K562 (cell line): Measurements from ENCODE around the gene POPDC3.

ENCODE experiments used
- ELF1 ChIP-seq: fragments of 200-800 bp; sonication (Bioruptor generic); IDR thresholded peaks from 2 replicates; pipeline ENCODE4 v1.6.1; 2016; ENCODE audit warnings: missing genetic modification characterization, missing compliant biosample characterization
- GABPA ChIP-seq: fragments of 200-800 bp; sonication (Bioruptor generic); conservative IDR thresholded peaks from 2 replicates; pipeline ENCODE4 v1.6.1; 2016; ENCODE audit warnings: low read depth, missing genetic modification characterization, missing compliant biosample characterization
- HMG20B ChIP-seq: fragments of 250-450 bp; sonication (Bioruptor Pico); IDR thresholded peaks from 2 replicates; pipeline ENCODE4 v1.5.0; 2021; ENCODE audit warnings: mild to moderate bottlenecking
- PHF8 ChIP-seq: fragments of 200-600 bp; sonication (generic); IDR thresholded peaks from 2 replicates; pipeline ENCODE4 v1.6.1; 2012; ENCODE audit warnings: mixed run types, mild to moderate bottlenecking, inconsistent platforms, low read length, moderate library complexity, borderline replicate concordance
- POLR2A ChIP-seq: fragments of 450-650 bp; conservative IDR thresholded peaks from 2 replicates; pipeline ENCODE4 v1.6.1; 2016
- RCOR1 ChIP-seq, 2 experiments: IDR thresholded peaks; 2 replicates each; pipeline ENCODE4 v1.6.1; 2012; ENCODE audit warnings: low read depth in 2 of 2, low read length in 2 of 2, borderline replicate concordance in 1 of 2, improper control_type of control experiment in 1 of 2
- SIN3A ChIP-seq, 2 experiments: fragments of 150-350 bp in 1 of 2; IDR thresholded peaks; 2 replicates each; pipeline ENCODE4 v1.6.1; 2011 to 2016; ENCODE audit warnings: borderline replicate concordance in 2 of 2, low read depth in 2 of 2, low read length in 2 of 2, mild to moderate bottlenecking in 2 of 2, moderate library complexity in 2 of 2; ENCODE audit not compliant: control insufficient read depth in 1 of 2
- SOX6 ChIP-seq: fragments of 450-650 bp; IDR thresholded peaks from 2 replicates; pipeline ENCODE4 v1.6.1; 2014; ENCODE audit warnings: mild to moderate bottlenecking
- SRF ChIP-seq, 2 experiments: fragments of 250-450, 450-650 bp in 1 of 2; sonication (Bioruptor Pico) in 1 of 2; sonication (generic) in 1 of 2; formaldehyde crosslinking; IDR thresholded peaks; 2 replicates each; pipeline versions ENCODE4 v1.5.0 to v1.5.1; 2020 to 2022; ENCODE audit warnings: mild to moderate bottlenecking in 1 of 2, missing genetic modification reagents in 1 of 2
- TBP ChIP-seq: optimal IDR thresholded peaks from 2 replicates; pipeline ENCODE3; 2011; ENCODE audit warnings: low read depth, low read length, improper control_type of control experiment
- ZBTB43 ChIP-seq: sonication (generic); formaldehyde crosslinking; IDR thresholded peaks from 2 replicates; pipeline ENCODE4 v1.8.0; 2023; ENCODE audit warnings: mild to moderate bottlenecking, missing genetic modification reagents
- TF ChIP-seq, protein P1 (sequence below): sonication (generic); formaldehyde crosslinking; IDR thresholded peaks from 2 replicates; pipeline ENCODE4 v1.8.0; 2022; ENCODE audit warnings: mild to moderate bottlenecking, missing genetic modification reagents
- TF ChIP-seq, protein P2 (sequence below), 2 experiments: fragments of 450-650 bp in 1 of 2; sonication (generic) in 1 of 2; formaldehyde crosslinking; conservative IDR thresholded peaks; 2 replicates each; pipeline versions ENCODE4 v1.4.0 to v1.8.1; 2020 to 2022; ENCODE audit warnings: mild to moderate bottlenecking in 1 of 2, missing genetic modification reagents in 1 of 2
- TF ChIP-seq, protein P3 (sequence below): fragments of 250-450 bp; sonication (Bioruptor Pico); IDR thresholded peaks from 2 replicates; pipeline ENCODE4 v1.5.0; 2021; ENCODE audit warnings: mild to moderate bottlenecking, borderline replicate concordance

GRCh38 chr6:105111105-105111504 lies 68.7 kb downstream of the POPDC3 start:
- TF ChIP-seq, protein P1, sequence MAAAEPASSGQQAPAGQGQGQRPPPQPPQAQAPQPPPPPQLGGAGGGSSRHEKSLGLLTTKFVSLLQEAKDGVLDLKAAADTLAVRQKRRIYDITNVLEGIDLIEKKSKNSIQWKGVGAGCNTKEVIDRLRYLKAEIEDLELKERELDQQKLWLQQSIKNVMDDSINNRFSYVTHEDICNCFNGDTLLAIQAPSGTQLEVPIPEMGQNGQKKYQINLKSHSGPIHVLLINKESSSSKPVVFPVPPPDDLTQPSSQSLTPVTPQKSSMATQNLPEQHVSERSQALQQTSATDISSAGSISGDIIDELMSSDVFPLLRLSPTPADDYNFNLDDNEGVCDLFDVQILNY (CRISPR knock-in tag) = no peak
- TF ChIP-seq, protein P2, sequence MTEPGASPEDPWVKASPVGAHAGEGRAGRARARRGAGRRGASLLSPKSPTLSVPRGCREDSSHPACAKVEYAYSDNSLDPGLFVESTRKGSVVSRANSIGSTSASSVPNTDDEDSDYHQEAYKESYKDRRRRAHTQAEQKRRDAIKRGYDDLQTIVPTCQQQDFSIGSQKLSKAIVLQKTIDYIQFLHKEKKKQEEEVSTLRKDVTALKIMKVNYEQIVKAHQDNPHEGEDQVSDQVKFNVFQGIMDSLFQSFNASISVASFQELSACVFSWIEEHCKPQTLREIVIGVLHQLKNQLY (CRISPR knock-in tag; conservative IDR thresholded peaks at IDR 0.05) = no peak
- TF ChIP-seq TBP (no peak), POLR2A (no peak), SIN3A (IDR thresholded peaks at IDR 0.05; ENCODE audit: borderline replicate concordance in 2 of 2, control insufficient read depth in 1 of 2, low read depth in 2 of 2, low read length in 2 of 2) (no peak), GABPA (tag) (no peak), SRF (CRISPR knock-in tag; IDR thresholded peaks at IDR 0.05) (no peak), HMG20B (CRISPR knock-in tag) (no peak), ELF1 (tag) (no peak), PHF8 (no peak), SOX6 (no peak), ZBTB43 (no peak), RCOR1 (IDR thresholded peaks at IDR 0.05; ENCODE audit: borderline replicate concordance in 1 of 2, low read depth in 2 of 2, low read length in 2 of 2) (no peak)
- TF ChIP-seq, protein P3, sequence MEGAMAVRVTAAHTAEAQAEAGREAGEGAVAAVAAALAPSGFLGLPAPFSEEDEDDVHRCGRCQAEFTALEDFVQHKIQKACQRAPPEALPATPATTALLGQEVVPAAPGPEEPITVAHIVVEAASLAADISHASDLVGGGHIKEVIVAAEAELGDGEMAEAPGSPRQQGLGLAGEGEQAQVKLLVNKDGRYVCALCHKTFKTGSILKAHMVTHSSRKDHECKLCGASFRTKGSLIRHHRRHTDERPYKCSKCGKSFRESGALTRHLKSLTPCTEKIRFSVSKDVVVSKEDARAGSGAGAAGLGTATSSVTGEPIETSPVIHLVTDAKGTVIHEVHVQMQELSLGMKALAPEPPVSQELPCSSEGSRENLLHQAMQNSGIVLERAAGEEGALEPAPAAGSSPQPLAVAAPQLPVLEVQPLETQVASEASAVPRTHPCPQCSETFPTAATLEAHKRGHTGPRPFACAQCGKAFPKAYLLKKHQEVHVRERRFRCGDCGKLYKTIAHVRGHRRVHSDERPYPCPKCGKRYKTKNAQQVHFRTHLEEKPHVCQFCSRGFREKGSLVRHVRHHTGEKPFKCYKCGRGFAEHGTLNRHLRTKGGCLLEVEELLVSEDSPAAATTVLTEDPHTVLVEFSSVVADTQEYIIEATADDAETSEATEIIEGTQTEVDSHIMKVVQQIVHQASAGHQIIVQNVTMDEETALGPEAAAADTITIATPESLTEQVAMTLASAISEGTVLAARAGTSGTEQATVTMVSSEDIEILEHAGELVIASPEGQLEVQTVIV (CRISPR knock-in tag) = no peak
